ENCODE results near the gene DIDO1. TPM values are rescaled to one million over a fixed set of nuclear protein-coding genes. Genes with fewer than 3 reads are reported as not detected.
"Not testable (repeated sequence)": the region's sequence is repeated elsewhere in the genome, so short reads cannot be mapped to it uniquely, and the experiment has no call there.

Gene DIDO1
- total RNA-seq, 1 donor from 2014 or later, result 22.8 TPM

- ATAC-seq (no peak), DNase-seq (ENCODE audit: low spot score) (no peak)
Measured at GRCh38 chr20:62860924-62861691, 65.2 kb downstream of the DIDO1 start.

GRCh38 chr20:62860391-62860923 lies 65.8 kb downstream of the DIDO1 start:
- DNase-seq (ENCODE audit: low spot score), result no peak
- ATAC-seq, result no peak

DNA sequence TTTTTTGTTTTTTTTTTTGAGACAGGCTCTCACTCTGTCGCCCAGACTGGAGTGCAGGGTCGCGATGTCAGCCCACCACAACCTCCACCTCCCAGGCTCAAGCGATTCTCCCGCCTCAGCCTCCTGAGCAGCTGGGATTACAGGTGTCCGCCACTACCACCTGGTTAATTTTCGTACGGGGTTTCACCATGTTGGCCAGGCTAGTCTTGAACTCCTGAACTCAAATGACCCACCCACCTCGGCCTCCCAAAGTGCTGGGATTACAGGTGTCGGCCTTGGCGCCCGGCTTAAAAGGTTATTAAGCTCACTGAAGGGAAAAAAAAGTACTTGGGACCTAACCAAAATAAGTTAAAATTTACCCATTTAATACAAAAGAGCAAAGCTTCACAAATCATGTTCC lies 66.6 kb downstream of the DIDO1 start:
- no peak for DNase-seq (ENCODE audit: low spot score)
- ATAC-seq, result no peak

DNA sequence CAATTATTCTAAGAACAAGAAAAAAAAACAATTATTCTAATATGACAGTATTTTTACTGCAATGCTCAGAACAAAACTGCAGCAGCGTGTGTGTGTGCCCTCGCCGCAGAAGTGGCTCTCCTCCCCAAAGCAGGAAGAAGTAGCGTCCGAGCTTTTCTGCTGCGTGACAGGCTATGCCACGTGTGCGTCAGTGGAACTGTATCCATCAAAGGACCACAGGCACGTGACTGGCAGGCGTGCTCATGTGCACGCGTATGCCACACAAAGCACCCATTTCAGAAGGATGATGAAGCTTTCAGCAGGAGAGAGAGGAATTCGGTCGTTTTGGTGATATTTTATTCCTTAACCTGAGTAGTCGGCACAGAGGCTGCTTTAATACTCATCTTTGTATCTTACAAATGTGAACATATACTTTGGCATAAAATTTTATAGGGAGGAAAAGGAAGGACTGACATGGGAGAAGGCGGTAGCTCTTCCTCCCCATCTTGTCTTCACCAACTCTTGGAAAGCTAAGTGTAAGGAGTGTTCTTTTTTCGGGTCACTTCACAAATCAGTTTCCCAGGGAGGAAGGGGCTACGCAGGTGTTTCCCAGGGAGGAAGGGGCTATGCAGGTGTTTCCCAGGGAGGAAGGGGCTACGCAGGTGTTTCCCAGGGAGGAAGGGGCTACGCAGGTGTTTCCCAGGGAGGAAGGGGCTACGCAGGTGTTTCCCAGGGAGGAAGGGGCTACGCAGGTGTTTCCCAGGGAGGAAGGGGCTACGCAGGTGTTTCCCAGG lies 68.1 kb downstream of the DIDO1 start:
- ATAC-seq, result no peak
- DNase-seq (ENCODE audit: low spot score), result no peak

DNA sequence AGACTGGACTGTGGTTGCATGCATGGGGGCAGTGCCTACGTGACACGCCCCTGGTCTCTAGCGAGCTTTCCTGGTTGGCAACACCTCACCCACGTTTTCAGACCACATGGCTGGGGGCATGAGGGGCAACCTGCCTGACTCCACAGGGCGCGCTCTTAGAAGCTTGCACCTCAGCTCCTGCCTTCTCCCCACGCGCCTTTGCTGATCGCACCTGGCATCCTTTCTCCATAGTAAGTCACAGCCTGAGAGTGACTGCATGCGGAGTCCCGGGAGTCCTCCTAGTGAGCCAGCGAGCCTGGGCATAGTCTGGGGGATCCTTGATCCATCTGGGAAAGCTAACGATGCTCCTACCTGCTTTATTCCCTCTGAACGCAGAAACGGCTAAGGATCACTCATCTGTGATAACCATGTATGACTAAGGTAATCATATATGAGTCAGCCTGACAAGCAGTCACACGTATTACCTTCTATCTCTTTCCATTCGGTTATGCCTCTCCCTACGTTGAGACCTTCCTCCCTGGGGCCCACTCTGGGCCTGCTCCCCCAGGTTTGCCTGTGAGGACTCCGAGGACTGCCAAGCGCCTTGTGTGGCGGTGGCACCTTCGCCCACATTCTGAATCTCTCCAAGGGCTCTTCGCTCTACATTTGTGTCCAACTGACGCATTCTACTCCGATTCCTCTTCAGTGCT lies 69.2 kb downstream of the DIDO1 start:
- ATAC-seq (no peak), DNase-seq (ENCODE audit: low spot score) (no peak)

DNA sequence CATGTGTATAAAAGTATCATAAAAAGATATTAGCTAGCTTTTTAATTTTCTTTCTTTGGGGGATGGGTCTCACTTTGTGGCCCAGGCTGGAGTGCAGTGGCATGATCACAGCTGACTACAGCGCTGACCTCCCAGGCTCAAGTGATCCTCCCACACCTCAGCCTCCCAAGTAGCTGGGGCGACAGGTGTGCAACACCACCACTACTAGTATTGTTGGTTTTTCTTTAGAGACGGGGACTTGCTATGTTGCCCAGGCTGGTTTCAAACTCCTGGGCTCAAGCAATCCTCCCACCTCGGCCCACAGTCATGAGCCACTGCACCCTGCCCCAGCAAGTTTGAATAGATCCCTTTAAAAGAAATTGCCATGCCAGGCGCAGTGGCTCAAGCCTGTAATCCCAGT lies 71.2 kb downstream of the DIDO1 start:
- DNase-seq (ENCODE audit: low spot score) (no peak), ATAC-seq (no peak)

- DNase-seq (ENCODE audit: low spot score) (no peak), ATAC-seq (no peak)
Measured at GRCh38 chr20:62854121-62854520, 72.2 kb downstream of the DIDO1 start.

DNA sequence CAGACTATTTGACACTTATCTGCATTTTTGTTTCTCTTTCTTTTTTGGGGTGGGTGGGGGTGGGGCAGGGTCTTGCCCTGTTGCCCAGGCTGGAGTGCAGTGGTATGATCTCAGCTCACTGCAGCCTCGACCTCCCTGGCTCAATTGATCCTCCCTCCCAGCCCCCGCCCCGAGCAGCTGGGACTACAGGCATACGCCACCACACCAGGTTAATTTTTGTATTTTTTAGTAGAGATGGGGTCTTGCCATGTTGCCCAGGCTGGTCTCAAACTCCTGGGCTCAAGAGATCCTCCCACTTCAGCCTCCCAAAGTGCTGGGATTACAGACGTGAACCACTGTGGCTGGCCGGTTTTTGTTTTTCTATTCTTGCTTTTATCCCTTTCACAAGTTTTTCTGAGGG lies 73.0 kb downstream of the DIDO1 start:
- ATAC-seq; DNase-seq (ENCODE audit: low spot score): not testable (repeated sequence)

DNA sequence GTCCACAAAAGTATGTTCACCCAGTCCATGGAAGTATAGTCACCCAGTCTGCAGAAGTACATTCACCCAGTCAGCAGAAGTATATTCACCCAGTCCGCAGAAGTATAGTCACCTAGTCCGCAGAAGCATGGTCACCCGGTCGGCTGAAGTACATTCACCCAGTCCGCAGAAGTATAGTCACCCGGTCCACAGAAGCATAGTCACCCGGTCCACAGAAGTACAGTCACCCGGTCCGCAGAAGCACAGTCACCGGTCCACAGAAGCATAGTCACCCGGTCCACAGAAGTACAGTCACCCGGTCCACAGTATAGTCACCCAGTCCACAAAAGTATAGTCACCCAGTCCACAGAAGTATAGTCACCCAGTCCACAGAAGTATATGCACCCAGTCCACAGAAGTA lies 73.5 kb downstream of the DIDO1 start:
- ATAC-seq (no peak), DNase-seq (ENCODE audit: low spot score) (no peak)

DNA sequence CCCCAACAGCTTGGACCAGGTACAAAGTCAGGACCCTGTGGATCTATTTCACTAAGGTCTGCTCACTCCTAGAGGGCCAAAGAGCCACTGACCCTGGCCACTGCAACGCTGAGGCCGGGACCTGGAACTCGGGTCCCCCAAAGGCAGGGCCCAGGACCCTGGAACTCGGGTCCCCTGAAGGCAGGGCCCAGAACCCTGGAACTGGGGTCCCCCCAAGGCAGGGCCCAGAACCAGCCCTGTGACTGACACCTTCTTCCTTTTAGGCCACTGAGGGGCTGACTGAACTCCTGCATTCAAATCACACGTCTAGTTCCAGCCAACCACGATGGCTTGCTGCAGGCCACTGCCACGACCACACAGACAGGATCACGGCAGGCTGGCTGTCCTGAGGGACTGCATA lies 74.1 kb downstream of the DIDO1 start:
- DNase-seq (ENCODE audit: low spot score), result no peak
- no peak for ATAC-seq

DNA sequence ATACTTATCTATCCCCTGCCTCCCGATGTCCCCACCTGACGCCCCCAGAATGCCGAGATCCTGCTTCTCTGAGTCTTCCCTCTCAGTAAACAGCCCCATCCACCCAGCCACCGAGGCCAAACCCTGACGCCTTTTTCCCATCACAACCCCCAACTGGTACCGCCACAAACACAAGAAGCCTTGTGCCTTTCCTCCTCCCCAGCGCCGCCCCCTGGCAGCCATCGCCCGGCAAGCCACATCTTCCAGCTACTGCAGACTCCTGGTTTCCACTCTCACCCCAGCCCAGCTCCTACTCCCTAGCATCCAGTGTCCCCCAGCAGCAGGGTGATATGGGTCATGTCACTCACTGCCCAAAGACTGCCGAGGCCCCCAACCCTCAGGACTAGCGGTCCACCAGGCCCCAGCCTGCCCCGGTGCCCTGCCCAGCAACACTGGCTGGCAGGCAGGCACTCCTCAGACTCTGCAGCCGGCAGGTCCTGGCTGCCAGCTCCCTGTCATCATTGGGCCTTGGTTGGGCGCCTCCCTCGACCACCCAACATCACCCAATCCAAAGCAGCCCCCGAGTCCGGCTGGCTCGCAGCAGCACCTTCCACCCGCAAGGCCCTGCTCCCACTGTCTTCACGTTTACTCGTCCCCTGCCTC lies 75.9 kb downstream of the DIDO1 start:
- no peak for DNase-seq (ENCODE audit: low spot score)

DNA sequence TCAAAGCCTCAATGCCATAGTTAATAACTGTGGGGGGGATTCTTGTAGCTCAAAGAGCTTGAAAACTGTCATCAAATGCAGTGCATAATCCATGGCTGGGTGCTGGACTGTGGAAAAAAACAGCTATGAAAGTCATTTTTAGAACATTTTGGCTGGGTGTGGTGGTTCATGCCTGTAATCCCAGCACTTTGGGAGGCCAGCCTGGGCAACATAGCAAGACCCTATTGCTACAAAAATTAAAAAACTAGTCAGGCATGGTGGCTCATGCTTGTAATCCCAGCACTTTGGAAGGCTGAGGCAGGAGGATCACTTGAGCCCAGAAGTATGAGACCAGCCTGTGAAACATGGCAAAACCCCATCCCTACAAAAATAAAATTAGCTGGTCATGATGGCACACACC lies 76.9 kb downstream of the DIDO1 start:
- no peak for ATAC-seq
- DNase-seq (ENCODE audit: low spot score), result no peak

More for the DNA sequence above, 75.9 kb downstream of the DIDO1 start:
- no peak for ATAC-seq

GRCh38 chr20:62848917-62849316 lies 77.4 kb downstream of the DIDO1 start:
- not testable (repeated sequence) for DNase-seq (ENCODE audit: low spot score); ATAC-seq

GRCh38 chr20:62846166-62846890 lies 80.0 kb downstream of the DIDO1 start:
- DNase-seq (ENCODE audit: low spot score) (no peak), ATAC-seq (no peak)

- no peak for DNase-seq (ENCODE audit: low spot score)
- ATAC-seq, result no peak
Measured at GRCh38 chr20:62845416-62846160, 80.7 kb downstream of the DIDO1 start.

DNA sequence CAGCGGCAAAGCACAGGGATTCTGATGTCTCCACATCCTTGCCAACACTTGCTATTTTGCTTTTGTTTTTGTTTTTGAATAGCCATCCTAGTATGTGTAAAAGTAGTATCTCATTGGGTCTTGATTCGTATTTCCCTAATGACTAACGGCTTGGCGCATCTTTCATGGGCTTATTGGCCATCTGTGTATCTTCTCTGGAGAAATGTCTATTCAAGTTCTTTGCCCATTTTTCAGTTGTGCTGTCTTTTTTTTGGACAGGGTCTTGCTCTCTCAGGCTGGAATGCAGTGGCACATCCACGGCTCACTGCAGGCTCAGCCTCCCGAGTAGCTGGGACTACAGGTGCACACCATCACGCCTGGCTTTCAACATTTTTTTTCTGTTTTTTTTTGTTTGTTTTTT lies 82.1 kb downstream of the DIDO1 start:
- ATAC-seq (no peak), DNase-seq (ENCODE audit: low spot score) (no peak)

- DNase-seq (ENCODE audit: low spot score) (no peak), ATAC-seq (no peak)
Measured at GRCh38 chr20:62843656-62844055, 82.6 kb downstream of the DIDO1 start.

DNA sequence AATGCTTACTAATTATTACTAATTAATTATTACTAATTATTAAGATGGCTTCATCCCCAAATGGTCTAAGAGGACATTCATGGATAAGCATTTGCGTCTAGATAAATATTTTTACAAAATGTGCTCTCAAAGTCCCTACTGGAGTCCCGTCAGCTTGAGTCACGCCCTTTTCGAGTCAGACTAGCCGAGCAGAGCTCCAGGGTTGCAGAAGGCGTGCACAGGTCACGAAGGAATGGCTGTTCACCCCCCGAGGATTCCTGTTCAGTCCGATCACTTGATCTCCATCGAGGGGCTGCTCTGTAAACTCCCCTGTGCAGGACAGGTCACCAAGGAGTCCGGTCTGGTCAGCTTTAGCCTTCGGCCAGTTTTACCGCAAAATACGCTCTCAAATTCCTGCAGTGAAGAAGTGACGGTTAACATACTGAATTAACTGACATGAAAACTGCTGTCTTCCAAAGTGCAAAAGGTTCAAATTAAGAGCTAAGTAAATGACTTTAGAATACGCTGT lies 84.5 kb downstream of the DIDO1 start:
- DNase-seq (ENCODE audit: low spot score) (no peak), ATAC-seq (no peak)
